Stimulated activated CD8-positive, alpha-beta memory T cell treated with anti-CD3 and anti-CD28 coated beads, Interleukin-7, amount 100 ng/mL, for 24 hours (primary cell): ENCODE results near the gene RPL35.

Experiments used
- DNase-seq: peaks from one replicate; pipeline ENCODE4 v3.0.0-alpha.2; 2020; ENCODE audit warnings: low read depth

RPL35 gene

GRCh38 chr9:124875501-124875900 is 13.7 kb upstream of the RPL35 start:
- DNase-seq = no peak

- no peak for DNase-seq
Observed at GRCh38 chr9:124873664-124874063, 11.9 kb upstream of the RPL35 start.

GRCh38 chr9:124871156-124871561 is 9.4 kb upstream of the RPL35 start:
- no peak for DNase-seq

GRCh38 chr9:124870723-124871122 is 9.0 kb upstream of the RPL35 start:
- DNase-seq = no peak

- peak; percentile 82 for DNase-seq
Observed at GRCh38 chr9:124869986-124870560, 8.3 kb upstream of the RPL35 start.

- no peak for DNase-seq
Observed at GRCh38 chr9:124869466-124869985, 7.8 kb upstream of the RPL35 start.

- DNase-seq = peak; percentile 82
Observed at GRCh38 chr9:124868511-124869465, 7.0 kb upstream of the RPL35 start.

GRCh38 chr9:124863371-124863871 is 1.7 kb upstream of the RPL35 start:
- no peak for DNase-seq

- no peak for DNase-seq
Observed at GRCh38 chr9:124860582-124861341, 995 bp downstream of the RPL35 start.

- DNase-seq = no peak
Observed at GRCh38 chr9:124859803-124860581, 1.8 kb downstream of the RPL35 start.

GRCh38 chr9:124858330-124859046 is 3.3 kb downstream of the RPL35 start:
- no peak for DNase-seq

GRCh38 chr9:124857533-124858162 is 4.1 kb downstream of the RPL35 start:
- DNase-seq = no peak

- no peak for DNase-seq
Observed at GRCh38 chr9:124855944-124856765, 5.6 kb downstream of the RPL35 start.

GRCh38 chr9:124855566-124855943 is 6.2 kb downstream of the RPL35 start:
- no peak for DNase-seq

GRCh38 chr9:124854822-124855221 is 6.9 kb downstream of the RPL35 start:
- DNase-seq = no peak

GRCh38 chr9:124854161-124854560 is 7.6 kb downstream of the RPL35 start:
- no peak for DNase-seq

- DNase-seq = no peak
Observed at GRCh38 chr9:124853605-124854143, 8.1 kb downstream of the RPL35 start.

- peak; percentile 57 for DNase-seq
Observed at GRCh38 chr9:124852829-124853531, 8.8 kb downstream of the RPL35 start, which contains the start of gene WDR38. TSS of gene WDR38 (plus strand) at chr9:124853460. CDS start at chr9:124853532, 72 bp downstream.
